HCT116 (cell line): ENCODE measurements around the gene MSH3.

ENCODE experiments used
- CEBPB ChIP-seq: IDR thresholded peaks from 2 replicates; pipeline ENCODE4 v1.6.1; 2012; ENCODE audit warnings: low read depth
- POLR2A ChIP-seq: IDR thresholded peaks from 2 replicates; pipeline ENCODE4 v1.7.0; 2011; ENCODE audit warnings: borderline replicate concordance; ENCODE audit not compliant: insufficient read depth, insufficient read length; ENCODE audit errors: extremely low read depth
- SP1 ChIP-seq: IDR thresholded peaks from 2 replicates; pipeline ENCODE4 v1.6.1; 2012; ENCODE audit warnings: low read depth
- TCF7L2 ChIP-seq: IDR thresholded peaks from 2 replicates; pipeline ENCODE4 v1.7.0; 2011; ENCODE audit warnings: borderline replicate concordance, inconsistent platforms; ENCODE audit not compliant: insufficient read depth, insufficient read length; ENCODE audit errors: extremely low read depth
- YY1 ChIP-seq: IDR thresholded peaks from 2 replicates; pipeline ENCODE4 v1.6.1; 2011; ENCODE audit warnings: low read length, low read depth, moderate library complexity, mild to moderate bottlenecking; ENCODE audit not compliant: insufficient replicate concordance; ENCODE audit errors: extremely low read depth
- ZNF274 ChIP-seq: fragments of 200-500 bp; sonication (Bioruptor generic); IDR thresholded peaks from 2 replicates; pipeline ENCODE4 v1.6.1; 2014; ENCODE audit warnings: mild to moderate bottlenecking, low read depth, low read length, inconsistent platforms
- TF ChIP-seq, protein P1 (sequence below), 3 experiments: fragments of 200-600 bp in 1 of 3; sonication (generic) in 1 of 3; IDR thresholded peaks in 2 of 3; conservative IDR thresholded peaks in 1 of 3; 2 replicates each; pipeline ENCODE4 v1.5.1; 2012 to 2017; ENCODE audit warnings: low read depth in 2 of 3, low read length in 2 of 3, antibody characterized with exemption in 1 of 3, borderline replicate concordance in 1 of 3, control low read depth in 1 of 3, mild to moderate bottlenecking in 1 of 3, mixed read lengths in 1 of 3, mixed run types in 1 of 3, moderate library complexity in 1 of 3; ENCODE audit not compliant: insufficient read depth in 1 of 3
- TF ChIP-seq, protein P2 (sequence below): IDR thresholded peaks from 2 replicates; pipeline ENCODE4 v1.6.1; 2012; ENCODE audit warnings: low read depth
- TF ChIP-seq, protein P3 (sequence below): IDR thresholded peaks from 2 replicates; pipeline ENCODE4 v1.6.1; 2012

DNA sequence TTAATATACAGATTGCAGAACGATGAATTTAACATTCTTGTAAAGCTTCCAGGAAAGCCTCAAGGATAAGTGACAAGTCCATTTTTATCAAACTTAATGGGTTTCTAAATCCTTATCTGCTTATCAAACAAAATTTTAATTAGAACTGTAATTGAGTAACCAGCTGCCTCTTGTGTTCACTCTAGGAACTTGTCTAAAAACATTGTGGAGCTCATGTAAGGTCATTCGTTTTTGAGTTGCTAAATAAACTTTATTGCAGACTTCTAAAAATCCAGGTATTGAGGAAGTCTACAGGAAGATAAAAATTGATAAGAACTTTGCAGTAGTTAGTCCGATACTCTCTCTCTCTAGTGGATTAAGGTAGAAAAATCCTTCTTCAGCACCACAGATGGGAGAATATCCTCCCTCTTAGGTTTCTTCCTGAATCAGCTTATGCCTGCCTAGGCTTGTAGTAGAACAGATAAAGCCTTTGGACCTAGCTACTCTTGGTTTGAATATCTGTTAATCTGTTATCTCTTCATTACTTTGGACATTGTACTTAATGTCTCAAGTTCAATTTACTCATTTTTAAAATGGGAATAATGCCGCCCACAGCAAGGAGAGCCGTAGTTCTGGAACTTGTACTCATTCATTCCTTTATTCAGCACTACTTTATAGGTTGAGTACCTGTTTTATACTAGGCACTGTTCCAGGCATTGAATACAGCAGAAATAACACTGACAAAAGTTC is 60.3 kb downstream of the MSH3 start:
- TF ChIP-seq SP1 (no peak), TCF7L2 (no peak), POLR2A (no peak), YY1 (no peak), ZNF274 (no peak), CEBPB (no peak)
- TF ChIP-seq, protein P1, sequence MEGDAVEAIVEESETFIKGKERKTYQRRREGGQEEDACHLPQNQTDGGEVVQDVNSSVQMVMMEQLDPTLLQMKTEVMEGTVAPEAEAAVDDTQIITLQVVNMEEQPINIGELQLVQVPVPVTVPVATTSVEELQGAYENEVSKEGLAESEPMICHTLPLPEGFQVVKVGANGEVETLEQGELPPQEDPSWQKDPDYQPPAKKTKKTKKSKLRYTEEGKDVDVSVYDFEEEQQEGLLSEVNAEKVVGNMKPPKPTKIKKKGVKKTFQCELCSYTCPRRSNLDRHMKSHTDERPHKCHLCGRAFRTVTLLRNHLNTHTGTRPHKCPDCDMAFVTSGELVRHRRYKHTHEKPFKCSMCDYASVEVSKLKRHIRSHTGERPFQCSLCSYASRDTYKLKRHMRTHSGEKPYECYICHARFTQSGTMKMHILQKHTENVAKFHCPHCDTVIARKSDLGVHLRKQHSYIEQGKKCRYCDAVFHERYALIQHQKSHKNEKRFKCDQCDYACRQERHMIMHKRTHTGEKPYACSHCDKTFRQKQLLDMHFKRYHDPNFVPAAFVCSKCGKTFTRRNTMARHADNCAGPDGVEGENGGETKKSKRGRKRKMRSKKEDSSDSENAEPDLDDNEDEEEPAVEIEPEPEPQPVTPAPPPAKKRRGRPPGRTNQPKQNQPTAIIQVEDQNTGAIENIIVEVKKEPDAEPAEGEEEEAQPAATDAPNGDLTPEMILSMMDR (IDR thresholded peaks at IDR 0.05 in 2 of 3, conservative IDR thresholded peaks at IDR 0.05 in 1 of 3; ENCODE audit: borderline replicate concordance in 1 of 3, insufficient read depth in 1 of 3, low read depth in 2 of 3, low read length in 2 of 3), result no peak
- TF ChIP-seq, protein P2, sequence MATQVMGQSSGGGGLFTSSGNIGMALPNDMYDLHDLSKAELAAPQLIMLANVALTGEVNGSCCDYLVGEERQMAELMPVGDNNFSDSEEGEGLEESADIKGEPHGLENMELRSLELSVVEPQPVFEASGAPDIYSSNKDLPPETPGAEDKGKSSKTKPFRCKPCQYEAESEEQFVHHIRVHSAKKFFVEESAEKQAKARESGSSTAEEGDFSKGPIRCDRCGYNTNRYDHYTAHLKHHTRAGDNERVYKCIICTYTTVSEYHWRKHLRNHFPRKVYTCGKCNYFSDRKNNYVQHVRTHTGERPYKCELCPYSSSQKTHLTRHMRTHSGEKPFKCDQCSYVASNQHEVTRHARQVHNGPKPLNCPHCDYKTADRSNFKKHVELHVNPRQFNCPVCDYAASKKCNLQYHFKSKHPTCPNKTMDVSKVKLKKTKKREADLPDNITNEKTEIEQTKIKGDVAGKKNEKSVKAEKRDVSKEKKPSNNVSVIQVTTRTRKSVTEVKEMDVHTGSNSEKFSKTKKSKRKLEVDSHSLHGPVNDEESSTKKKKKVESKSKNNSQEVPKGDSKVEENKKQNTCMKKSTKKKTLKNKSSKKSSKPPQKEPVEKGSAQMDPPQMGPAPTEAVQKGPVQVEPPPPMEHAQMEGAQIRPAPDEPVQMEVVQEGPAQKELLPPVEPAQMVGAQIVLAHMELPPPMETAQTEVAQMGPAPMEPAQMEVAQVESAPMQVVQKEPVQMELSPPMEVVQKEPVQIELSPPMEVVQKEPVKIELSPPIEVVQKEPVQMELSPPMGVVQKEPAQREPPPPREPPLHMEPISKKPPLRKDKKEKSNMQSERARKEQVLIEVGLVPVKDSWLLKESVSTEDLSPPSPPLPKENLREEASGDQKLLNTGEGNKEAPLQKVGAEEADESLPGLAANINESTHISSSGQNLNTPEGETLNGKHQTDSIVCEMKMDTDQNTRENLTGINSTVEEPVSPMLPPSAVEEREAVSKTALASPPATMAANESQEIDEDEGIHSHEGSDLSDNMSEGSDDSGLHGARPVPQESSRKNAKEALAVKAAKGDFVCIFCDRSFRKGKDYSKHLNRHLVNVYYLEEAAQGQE, result no peak
- TF ChIP-seq, protein P3, sequence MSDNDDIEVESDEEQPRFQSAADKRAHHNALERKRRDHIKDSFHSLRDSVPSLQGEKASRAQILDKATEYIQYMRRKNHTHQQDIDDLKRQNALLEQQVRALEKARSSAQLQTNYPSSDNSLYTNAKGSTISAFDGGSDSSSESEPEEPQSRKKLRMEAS, result no peak
